Adrenal gland (tissue), 5 donors: ENCODE measurements around the gene AIF1L.

Experiments
- POLR2A ChIP-seq, 2 donors: fragments of 450-650 bp; IDR thresholded peaks; one replicate each; pipeline ENCODE4 v1.6.1; 2017; ENCODE audit warnings: antibody characterized with exemption in 2 of 2, mild to moderate bottlenecking in 2 of 2, moderate library complexity in 1 of 2
- TF ChIP-seq, protein P1 (sequence below), 6 experiments: fragments of 450-650 bp in 4 of 6; fragments of 200-600 bp in 2 of 6; sonication (generic) in 1 of 6; IDR thresholded peaks; 1 replicate in 5 of 6; 2 replicates in 1 of 6; pipeline versions ENCODE4 v1.5.1 to v1.8.0; 2016 to 2021; ENCODE audit warnings: antibody characterized with exemption in 6 of 6, mild to moderate bottlenecking in 2 of 6, moderate library complexity in 1 of 6
- donor health status: DM: no; HTN: no; CAD: no.

- TF ChIP-seq, protein P1, sequence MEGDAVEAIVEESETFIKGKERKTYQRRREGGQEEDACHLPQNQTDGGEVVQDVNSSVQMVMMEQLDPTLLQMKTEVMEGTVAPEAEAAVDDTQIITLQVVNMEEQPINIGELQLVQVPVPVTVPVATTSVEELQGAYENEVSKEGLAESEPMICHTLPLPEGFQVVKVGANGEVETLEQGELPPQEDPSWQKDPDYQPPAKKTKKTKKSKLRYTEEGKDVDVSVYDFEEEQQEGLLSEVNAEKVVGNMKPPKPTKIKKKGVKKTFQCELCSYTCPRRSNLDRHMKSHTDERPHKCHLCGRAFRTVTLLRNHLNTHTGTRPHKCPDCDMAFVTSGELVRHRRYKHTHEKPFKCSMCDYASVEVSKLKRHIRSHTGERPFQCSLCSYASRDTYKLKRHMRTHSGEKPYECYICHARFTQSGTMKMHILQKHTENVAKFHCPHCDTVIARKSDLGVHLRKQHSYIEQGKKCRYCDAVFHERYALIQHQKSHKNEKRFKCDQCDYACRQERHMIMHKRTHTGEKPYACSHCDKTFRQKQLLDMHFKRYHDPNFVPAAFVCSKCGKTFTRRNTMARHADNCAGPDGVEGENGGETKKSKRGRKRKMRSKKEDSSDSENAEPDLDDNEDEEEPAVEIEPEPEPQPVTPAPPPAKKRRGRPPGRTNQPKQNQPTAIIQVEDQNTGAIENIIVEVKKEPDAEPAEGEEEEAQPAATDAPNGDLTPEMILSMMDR (IDR thresholded peaks at IDR 0.05): no peak
- TF ChIP-seq POLR2A (IDR thresholded peaks at IDR 0.05): no peak
These were observed 28.7 kb upstream of the AIF1L start for GRCh38 chr9:131067625-131068024.
